HG03354 (cell line): ENCODE results near the gene CCDC85B.

ENCODE experiments used
- ATAC-seq: cut with Tn5 transposase; IDR thresholded peaks from one replicate; pipeline ENCODE4 v1.9.1; 2021; ENCODE audit warnings: mild to moderate bottlenecking; ENCODE audit not compliant: unreplicated experiment, poor library complexity, severe bottlenecking

Gene CCDC85B

DNA sequence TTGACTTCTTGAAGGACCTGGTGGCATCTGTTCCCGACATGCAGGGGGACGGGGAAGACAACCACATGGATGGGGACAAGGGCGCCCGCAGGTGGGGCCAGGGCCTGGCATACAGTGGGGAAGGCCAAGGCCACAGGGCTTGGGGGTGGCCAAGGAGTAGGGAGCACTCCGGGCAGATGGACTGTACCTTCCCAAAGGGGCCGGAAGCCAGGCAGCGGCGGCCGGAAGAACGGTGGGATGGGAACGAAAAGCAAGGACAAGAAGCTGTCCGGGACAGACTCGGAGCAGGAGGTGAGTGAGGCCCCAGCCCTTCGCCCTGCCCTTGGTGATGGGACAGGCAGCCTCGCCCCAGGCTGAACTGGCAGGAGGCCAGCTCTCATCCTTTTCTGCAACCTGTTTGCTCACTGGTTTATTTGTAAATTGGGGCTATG is 29.9 kb downstream of the CCDC85B start:
- no peak for ATAC-seq

DNA sequence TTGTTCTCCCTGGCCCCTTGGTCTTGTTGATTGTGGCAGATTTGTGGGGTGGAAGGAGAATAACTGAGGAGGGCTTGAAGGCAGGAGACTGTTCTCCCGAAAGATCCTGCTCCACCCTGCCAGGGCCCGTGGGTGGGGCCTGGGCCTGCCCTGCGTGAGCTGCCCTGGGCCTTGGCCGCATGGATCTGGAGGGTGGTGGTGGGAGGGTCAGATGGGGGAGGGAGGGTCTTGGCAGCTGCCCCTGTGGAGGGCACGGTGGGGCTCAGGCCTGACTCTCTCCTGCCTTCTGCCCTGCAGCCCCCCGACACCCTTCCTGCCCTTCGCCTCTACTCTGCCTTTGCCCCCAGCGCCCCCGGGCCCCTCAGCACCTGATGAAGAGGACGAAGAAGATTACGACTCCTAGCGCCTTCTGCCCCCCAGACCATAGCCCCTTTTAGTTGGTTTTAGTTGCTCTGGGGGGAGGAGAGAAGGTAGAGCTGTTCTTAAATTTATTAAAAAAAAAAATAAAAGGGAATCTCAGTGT is 30.6 kb downstream of the CCDC85B start:
- no peak for ATAC-seq

DNA sequence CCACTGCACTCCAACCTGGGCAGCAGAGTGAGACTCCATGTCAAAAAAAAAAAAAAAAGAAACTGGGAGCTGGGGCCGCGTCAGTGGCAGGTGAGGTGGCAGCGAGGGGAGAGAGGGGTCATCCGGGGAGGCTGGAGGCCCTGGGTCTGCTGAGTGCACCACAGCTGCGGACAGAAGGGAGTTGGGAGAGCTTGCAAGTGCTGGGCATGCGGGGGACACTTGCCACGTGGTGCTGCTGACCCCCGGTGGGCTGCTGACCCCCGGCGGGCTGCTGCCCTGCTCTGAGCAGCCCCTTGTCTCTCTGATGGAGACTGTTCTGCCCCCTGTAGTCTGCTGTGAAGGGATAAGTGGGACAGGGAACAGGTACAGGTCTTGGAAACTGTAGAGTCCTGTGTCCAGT is 31.4 kb downstream of the CCDC85B start:
- ATAC-seq, result no peak

DNA sequence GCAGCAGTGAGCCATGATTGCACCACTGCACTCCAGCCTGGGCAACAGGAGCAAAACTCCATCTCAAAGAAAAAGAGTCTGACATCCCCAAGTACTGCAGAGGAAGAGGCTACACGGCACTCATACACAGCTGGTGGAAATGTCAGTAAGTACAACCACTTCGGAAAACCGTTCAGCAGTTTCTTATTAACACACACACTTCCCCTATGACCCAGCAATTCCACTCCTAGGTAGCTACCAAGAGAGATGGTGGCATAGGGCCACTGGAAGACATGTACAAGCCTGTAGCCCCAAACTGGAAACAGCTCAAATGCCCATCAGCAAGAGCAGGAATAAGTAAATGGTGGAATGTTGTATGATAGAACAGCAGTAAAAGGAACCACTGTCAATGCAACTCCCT is 32.1 kb downstream of the CCDC85B start:
- no peak for ATAC-seq

DNA sequence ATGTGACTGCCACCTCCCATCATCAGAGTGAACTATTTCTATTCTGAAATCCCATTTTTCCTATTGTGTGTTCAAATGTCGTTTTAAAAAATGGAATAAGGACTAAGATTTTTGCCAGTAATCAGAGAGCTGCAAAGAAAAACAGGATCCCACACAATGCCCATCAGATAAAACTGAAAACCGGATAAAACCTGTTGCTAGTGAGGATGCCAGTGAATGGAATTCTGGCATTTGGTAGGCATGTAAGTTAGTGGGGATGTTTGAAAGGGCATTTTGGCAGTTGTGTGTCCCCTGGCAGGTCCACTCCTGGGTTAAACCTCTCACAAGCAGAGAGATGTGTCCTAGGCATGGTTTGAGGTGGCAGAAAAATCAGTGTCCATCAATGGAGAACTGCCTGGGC is 34.9 kb downstream of the CCDC85B start:
- ATAC-seq, result no peak

DNA sequence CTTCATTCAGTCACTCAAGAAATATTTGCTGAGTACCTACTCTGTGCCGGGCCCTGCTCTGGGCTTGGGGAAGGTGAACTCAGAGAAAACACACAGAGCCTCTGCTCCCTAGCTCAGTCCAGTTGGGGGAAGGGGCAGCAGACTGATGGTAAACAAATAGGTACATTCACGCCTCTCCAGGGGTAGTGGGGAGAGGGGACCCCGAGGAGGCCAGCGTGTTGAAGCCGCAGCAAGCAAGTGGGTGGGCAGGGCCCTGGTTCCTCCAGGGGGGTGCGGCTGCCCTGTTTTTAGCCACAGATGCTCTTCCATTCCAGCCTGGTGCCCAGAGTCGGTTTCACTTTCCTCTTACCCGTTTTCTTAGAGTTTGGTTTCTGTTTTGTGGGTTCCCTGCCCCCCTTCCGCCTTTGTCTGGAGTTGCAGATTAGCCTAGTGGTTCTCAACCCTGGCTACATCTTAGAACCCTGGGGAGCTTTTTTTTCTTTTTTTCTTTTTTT is 37.5 kb downstream of the CCDC85B start:
- peak; percentile 75 for ATAC-seq

DNA sequence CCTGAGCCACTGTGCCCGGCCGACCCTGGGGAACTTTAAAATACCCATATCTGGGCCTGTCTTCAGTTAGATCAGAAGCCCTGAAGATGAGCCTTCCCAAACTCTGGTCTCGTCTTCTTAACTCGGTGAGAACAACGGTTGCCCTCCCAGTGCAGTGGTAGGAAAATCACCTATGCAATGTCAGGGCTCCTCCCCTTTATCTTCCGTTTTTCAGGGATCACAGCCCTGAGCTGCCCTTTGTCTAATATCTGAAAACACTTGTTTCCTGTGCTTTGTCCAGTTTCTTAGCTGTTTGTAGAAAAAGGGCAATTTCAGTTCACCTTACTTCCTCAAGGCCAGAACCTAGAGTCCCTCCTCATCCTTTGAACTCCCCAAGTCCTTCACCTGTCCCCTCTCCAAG is 38.2 kb downstream of the CCDC85B start:
- ATAC-seq, result no peak

DNA sequence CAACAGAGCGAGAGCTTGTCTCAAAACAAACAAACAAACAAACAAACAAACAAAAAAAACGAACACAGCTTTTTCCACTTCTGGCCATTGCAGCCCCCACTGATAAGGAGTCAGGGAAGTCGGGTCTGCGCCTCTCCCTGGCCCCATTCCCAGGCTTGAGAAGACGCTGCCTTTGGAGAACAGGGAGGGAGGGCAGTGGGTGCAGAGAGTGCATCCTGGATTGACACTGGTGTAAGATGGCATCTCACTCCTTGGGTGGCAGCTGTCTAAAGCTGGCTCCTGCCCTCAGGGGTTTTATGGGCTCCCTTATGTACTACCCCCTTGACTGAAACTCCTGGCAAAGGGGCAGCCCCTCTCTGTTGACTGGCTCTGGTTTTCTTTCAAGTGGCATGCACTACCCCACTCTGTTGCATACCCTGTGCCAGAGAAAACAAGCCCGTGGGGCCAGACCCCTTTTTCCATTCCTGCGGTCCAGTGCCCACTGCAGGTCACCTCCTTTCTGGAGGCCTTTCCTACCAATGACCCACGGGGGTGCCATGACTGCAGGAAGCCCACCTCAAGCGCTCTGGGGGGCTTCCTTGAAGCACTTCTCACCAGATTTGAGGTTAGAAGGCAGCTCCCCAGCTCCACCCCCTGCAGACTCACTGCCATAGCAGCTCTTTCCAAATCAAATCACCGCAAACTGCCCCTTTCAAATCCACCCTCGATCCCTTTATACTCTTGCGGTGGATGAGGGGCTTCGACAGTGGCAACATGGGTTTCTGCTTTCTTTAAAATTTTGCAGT is 41.5 kb downstream of the CCDC85B start:
- no peak for ATAC-seq

DNA sequence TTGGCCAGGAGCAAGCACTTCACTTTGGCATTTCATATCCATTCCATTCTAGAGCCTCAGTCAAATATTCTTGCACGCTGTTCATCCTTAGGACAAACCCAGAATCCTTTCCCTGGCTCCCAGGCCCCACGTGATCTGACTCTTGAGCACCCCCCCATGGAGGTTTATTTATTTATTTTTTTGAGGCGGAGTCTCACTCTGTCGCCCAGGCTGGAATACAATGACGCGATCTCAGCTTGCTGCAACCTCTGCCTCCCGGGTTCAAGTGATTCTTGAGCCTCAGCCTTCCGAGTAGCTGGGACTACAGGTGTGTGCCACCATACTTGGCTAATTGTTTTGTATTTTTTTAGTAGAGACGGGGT is 42.1 kb downstream of the CCDC85B start:
- ATAC-seq, result no peak

DNA sequence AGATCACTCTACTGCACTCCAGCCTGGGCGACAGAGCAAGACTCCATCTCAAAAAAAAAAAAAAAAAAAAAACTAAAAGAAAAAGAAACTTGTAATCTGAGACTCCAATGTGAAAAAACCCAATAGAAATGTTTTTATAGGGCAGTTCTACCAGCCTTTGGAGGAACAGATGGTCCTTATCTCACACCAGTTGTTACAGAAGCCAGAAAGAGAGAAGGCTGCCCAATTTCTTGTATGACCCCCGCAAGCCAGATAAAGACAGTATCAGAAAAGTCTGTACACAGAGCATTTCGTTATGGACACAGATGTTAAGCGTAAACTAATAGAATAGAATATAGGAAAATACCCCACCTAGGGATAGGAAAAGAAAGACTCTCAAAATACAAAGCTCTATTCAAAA is 43.5 kb downstream of the CCDC85B start:
- no peak for ATAC-seq

DNA sequence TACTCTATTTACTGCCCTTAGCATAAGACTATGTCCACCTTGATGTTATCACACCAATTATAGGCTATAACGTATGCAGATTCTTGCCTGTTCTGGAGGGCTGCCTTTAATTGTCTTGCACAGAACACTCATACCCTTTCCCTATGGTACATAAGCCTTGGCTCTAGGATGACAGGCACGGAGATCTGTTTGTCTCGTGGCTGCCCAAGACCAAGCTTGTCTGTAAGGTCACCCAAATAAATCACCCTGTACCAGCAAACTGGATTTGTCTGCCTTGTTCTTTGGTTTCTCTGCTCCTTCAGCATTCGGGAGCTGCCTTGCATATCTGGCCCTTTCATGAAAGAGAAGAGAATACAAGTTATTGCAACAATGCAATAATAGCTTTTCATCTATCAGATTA is 47.3 kb downstream of the CCDC85B start:
- no peak for ATAC-seq
